GM06990 (cell line): ENCODE measurements around the gene SLMAP.

Experiments used
- DNase-seq: peaks from one replicate; pipeline ENCODE4 v3.0.0-alpha.2; 2011; ENCODE audit not compliant: insufficient read length; ENCODE audit errors: extremely low read depth
- H3K27me3 ChIP-seq: replicated peaks from 2 replicates; pipeline ENCODE4 v1.6.0; 2011; ENCODE audit warnings: low read length; ENCODE audit not compliant: control insufficient read depth, insufficient read depth
- H3K36me3 ChIP-seq: 2 replicates; pipeline ENCODE4 v1.5.1; 2011; ENCODE audit warnings: low read length; ENCODE audit not compliant: control insufficient read depth, insufficient read depth
- H3K4me3 ChIP-seq: replicated peaks from 2 replicates; pipeline ENCODE4 v1.5.1; 2011; ENCODE audit warnings: low read depth, mild to moderate bottlenecking, control low read depth, low read length
- CTCF ChIP-seq: IDR thresholded peaks from 2 replicates; pipeline ENCODE4 v1.5.1; 2011; ENCODE audit warnings: low read length, control low read depth, mild to moderate bottlenecking, inconsistent platforms; ENCODE audit not compliant: insufficient read depth, poor library complexity, severe bottlenecking

SLMAP gene

GRCh38 chr3:57935539-57935938, 179.4 kb downstream of the SLMAP start:
- TF ChIP-seq CTCF: no peak
- H3K36me3 ChIP-seq: no peaks in the 10 kb centered on the region
- no peaks in the 10 kb centered on the region for H3K27me3 ChIP-seq
- no peak overlapping the region for H3K4me3 ChIP-seq
- no peak for DNase-seq

- Histone ChIP-seq H3K27me3 (no peaks in the 10 kb centered on the region), H3K4me3 (no peak overlapping the region), H3K36me3 (no peaks in the 10 kb centered on the region)
- DNase-seq: no peak
- TF ChIP-seq CTCF: no peak
Measured at GRCh38 chr3:57937092-57937491, 181.0 kb downstream of the SLMAP start.

GRCh38 chr3:57939775-57940174, 183.7 kb downstream of the SLMAP start:
- no peak overlapping the region for H3K4me3 ChIP-seq
- H3K27me3 ChIP-seq: no peaks in the 10 kb centered on the region
- no peaks in the 10 kb centered on the region for H3K36me3 ChIP-seq
- DNase-seq: no peak
- no peak for TF ChIP-seq CTCF

GRCh38 chr3:57942388-57942787, 186.3 kb downstream of the SLMAP start:
- Histone ChIP-seq H3K36me3 (no peaks in the 10 kb centered on the region), H3K4me3 (no peak overlapping the region), H3K27me3 (no peaks in the 10 kb centered on the region)
- no peak for DNase-seq
- no peak for TF ChIP-seq CTCF

- H3K4me3 ChIP-seq: no peak overlapping the region
- no peaks in the 10 kb centered on the region for H3K27me3 ChIP-seq
- DNase-seq: no peak
- no peaks in the 10 kb centered on the region for H3K36me3 ChIP-seq
- no peak for TF ChIP-seq CTCF
Measured at GRCh38 chr3:57942872-57943283, 186.8 kb downstream of the SLMAP start.
